HG03196 (cell line): ENCODE data around the gene SLC4A9.
A peak's percentile ranks its signal among the peaks of the same experiment; 100 is the strongest.
"Not testable (repeated sequence)": the region's sequence is repeated elsewhere in the genome, so short reads cannot be mapped to it uniquely, and the experiment has no call there.

ENCODE experiments used
- ATAC-seq: cut with Tn5 transposase; IDR thresholded peaks from one replicate; pipeline ENCODE4 v1.9.1; 2021; ENCODE audit not compliant: unreplicated experiment

SLC4A9 gene

GRCh38 chr5:140399979-140400729 lies 40.2 kb downstream of the SLC4A9 start:
- no peak for ATAC-seq

- ATAC-seq: peak; percentile 64
These were observed 40.9 kb downstream of the SLC4A9 start for GRCh38 chr5:140400730-140401361.

GRCh38 chr5:140401362-140402257 lies 41.6 kb downstream of the SLC4A9 start, which contains the start of gene ANKHD1:
TSS of gene ANKHD1 (plus strand) at chr5:140401833. CDS start at chr5:140401968, 135 bp downstream.
- peak; percentile 92 for ATAC-seq

GRCh38 chr5:140402258-140403074 lies 42.5 kb downstream of the SLC4A9 start:
- ATAC-seq: no peak

GRCh38 chr5:140403613-140404012 lies 43.6 kb downstream of the SLC4A9 start:
- no peak for ATAC-seq

GRCh38 chr5:140408750-140409241 lies 48.8 kb downstream of the SLC4A9 start:
- ATAC-seq: no peak

GRCh38 chr5:140413230-140413629 lies 53.2 kb downstream of the SLC4A9 start:
- no peak for ATAC-seq

- no peak for ATAC-seq
These were observed 57.2 kb downstream of the SLC4A9 start for GRCh38 chr5:140417235-140417634.

GRCh38 chr5:140418862-140419520 lies 59.0 kb downstream of the SLC4A9 start:
- ATAC-seq: no peak

- ATAC-seq: no peak
These were observed 60.2 kb downstream of the SLC4A9 start for GRCh38 chr5:140420226-140420570.

- no peak for ATAC-seq
These were observed 60.8 kb downstream of the SLC4A9 start for GRCh38 chr5:140420665-140421361.

GRCh38 chr5:140421375-140421774 lies 61.4 kb downstream of the SLC4A9 start:
- ATAC-seq: not testable (repeated sequence)

GRCh38 chr5:140423609-140424008 lies 63.6 kb downstream of the SLC4A9 start:
- ATAC-seq: no peak

- no peak for ATAC-seq
These were observed 64.1 kb downstream of the SLC4A9 start for GRCh38 chr5:140424135-140424534.
